Osteoblast (primary cell): ENCODE measurements around the gene SFXN3. TPM values are rescaled to one million over a fixed set of nuclear protein-coding genes. Genes with fewer than 3 reads are reported as not detected.

Source experiments
- DNase-seq: peaks from one replicate; pipeline ENCODE4 v3.0.0; 2011; ENCODE audit warnings: low spot score, mixed read lengths; ENCODE audit not compliant: insufficient read length; ENCODE audit errors: missing footprints
- H2AFZ ChIP-seq: 2 replicates; pipeline ENCODE4 v1.6.0; 2011; ENCODE audit warnings: mild to moderate bottlenecking, low read length
- H3K27ac ChIP-seq: 2 replicates; pipeline ENCODE4 v1.5.1; 2011; ENCODE audit warnings: mild to moderate bottlenecking, low read depth, low read length, moderate library complexity
- H3K27me3 ChIP-seq: 2 replicates; pipeline ENCODE4 v1.6.0; 2012; ENCODE audit warnings: mild to moderate bottlenecking, control low read depth, inconsistent platforms, low read length, moderate library complexity; ENCODE audit not compliant: insufficient read depth
- H3K36me3 ChIP-seq: 2 replicates; pipeline ENCODE4 v1.5.1; 2011; ENCODE audit warnings: mild to moderate bottlenecking, low read length, control low read depth, moderate library complexity; ENCODE audit not compliant: insufficient read depth
- H3K4me1 ChIP-seq: 2 replicates; pipeline ENCODE4 v1.5.1; 2011; ENCODE audit warnings: mild to moderate bottlenecking, low read length, control low read depth, moderate library complexity; ENCODE audit not compliant: insufficient read depth
- H3K4me2 ChIP-seq: 2 replicates; pipeline ENCODE4 v1.6.0; 2011; ENCODE audit warnings: mild to moderate bottlenecking, low read length; ENCODE audit not compliant: insufficient read depth
- H3K4me3 ChIP-seq: fragments of 200-600 bp; sonication (generic); 3 replicates; pipeline ENCODE4 v1.5.1; 2012; ENCODE audit warnings: mild to moderate bottlenecking, low read length, inconsistent platforms; ENCODE audit not compliant: insufficient read depth
- H3K79me2 ChIP-seq: 2 replicates; pipeline ENCODE4 v1.6.0; 2012; ENCODE audit warnings: mild to moderate bottlenecking, low read length, control low read depth, inconsistent platforms; ENCODE audit not compliant: insufficient read depth
- H3K9me3 ChIP-seq: 2 replicates; pipeline ENCODE4 v1.5.1; 2011; ENCODE audit warnings: low read depth, low read length, control low read depth
- H4K20me1 ChIP-seq: 2 replicates; pipeline ENCODE4 v1.6.0; 2012; ENCODE audit warnings: mild to moderate bottlenecking, low read length, control low read depth; ENCODE audit not compliant: insufficient read depth
- total RNA-seq: library from RNA; depleted of rRNA; stranded (reverse); fragments of >200 nt; gene quantifications from 2 replicates; pipeline ENCODE4 v1.2.3, GENCODE V29; 2012
- TF ChIP-seq, protein P1 (sequence below): IDR thresholded peaks from 2 replicates; pipeline ENCODE4 v1.5.1; 2011; ENCODE audit warnings: mild to moderate bottlenecking, low read depth, low read length, moderate library complexity; ENCODE audit errors: extremely low read depth

Gene SFXN3
- total RNA-seq, 1 donor: 103 TPM

DNA sequence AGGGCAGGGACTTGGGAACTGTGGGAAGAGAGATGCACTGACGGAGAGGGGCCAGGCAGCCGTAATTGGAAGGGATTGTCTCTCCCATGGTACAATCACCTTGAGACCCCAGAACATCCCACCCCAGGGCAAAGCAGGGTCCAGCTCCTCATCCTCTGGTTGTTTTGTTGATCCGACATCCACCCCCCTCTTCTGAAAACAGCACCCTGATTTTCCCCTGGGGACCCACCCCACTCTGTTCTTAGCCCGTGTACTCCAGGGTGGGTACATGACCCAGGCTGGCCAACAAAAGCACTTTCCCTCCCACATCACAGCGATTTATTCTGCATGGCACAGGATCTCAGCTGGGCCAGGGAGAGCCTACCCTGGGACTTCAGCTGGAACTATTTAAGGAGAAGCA, 14.2 kb upstream of the SFXN3 start:
- H4K20me1 ChIP-seq: no peaks in the 10 kb centered on the region
- no peaks in the 10 kb centered on the region for H3K9me3 ChIP-seq
- H2AFZ ChIP-seq: no peak overlapping the region
- no peak overlapping the region for H3K4me2 ChIP-seq
- H3K4me3 ChIP-seq: no peak overlapping the region
- no peaks in the 10 kb centered on the region for H3K36me3 ChIP-seq
- TF ChIP-seq, protein P1, sequence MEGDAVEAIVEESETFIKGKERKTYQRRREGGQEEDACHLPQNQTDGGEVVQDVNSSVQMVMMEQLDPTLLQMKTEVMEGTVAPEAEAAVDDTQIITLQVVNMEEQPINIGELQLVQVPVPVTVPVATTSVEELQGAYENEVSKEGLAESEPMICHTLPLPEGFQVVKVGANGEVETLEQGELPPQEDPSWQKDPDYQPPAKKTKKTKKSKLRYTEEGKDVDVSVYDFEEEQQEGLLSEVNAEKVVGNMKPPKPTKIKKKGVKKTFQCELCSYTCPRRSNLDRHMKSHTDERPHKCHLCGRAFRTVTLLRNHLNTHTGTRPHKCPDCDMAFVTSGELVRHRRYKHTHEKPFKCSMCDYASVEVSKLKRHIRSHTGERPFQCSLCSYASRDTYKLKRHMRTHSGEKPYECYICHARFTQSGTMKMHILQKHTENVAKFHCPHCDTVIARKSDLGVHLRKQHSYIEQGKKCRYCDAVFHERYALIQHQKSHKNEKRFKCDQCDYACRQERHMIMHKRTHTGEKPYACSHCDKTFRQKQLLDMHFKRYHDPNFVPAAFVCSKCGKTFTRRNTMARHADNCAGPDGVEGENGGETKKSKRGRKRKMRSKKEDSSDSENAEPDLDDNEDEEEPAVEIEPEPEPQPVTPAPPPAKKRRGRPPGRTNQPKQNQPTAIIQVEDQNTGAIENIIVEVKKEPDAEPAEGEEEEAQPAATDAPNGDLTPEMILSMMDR: no peak
- H3K27ac ChIP-seq: no peak overlapping the region
- DNase-seq: no peak
- no peaks in the 10 kb centered on the region for H3K79me2 ChIP-seq
- peaks cover 27% of the 10 kb centered on the region for H3K4me1 ChIP-seq
- no peaks in the 10 kb centered on the region for H3K27me3 ChIP-seq

DNA sequence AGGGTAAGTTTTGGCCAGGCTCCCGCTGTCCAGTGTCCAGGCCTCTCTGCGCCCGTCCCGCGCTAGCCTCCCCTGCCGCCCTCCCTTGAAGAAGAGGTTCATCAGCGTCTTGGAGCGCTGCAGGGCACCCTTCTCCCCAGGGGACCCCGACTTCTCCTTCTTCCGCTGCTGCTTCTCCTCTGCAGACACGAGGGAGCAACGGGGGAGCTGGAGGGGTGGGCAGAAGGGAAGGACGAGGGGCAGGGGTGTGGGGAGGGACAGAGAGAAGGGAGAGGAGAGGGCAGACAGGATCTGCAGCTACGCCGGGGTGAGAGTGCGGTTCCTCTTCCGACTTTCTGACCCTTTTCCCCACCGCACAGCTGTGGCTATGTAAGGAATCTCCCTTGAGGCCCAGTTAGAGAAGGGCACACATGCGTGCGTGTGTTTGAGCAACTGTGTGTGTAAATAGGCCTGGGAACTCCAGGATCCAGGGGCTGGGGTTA, 12.9 kb upstream of the SFXN3 start:
- no peak overlapping the region for H3K27ac ChIP-seq
- H3K4me2 ChIP-seq: no peak overlapping the region
- peak; percentile 61 for DNase-seq
- no peaks in the 10 kb centered on the region for H3K79me2 ChIP-seq
- no peaks in the 10 kb centered on the region for H3K36me3 ChIP-seq
- TF ChIP-seq, protein P1: no peak
- no peak overlapping the region for H3K4me3 ChIP-seq
- no peaks in the 10 kb centered on the region for H3K9me3 ChIP-seq
- H4K20me1 ChIP-seq: no peaks in the 10 kb centered on the region
- H3K27me3 ChIP-seq: no peaks in the 10 kb centered on the region
- H3K4me1 ChIP-seq: peaks cover 18% of the 10 kb centered on the region
- no peak overlapping the region for H2AFZ ChIP-seq

DNA sequence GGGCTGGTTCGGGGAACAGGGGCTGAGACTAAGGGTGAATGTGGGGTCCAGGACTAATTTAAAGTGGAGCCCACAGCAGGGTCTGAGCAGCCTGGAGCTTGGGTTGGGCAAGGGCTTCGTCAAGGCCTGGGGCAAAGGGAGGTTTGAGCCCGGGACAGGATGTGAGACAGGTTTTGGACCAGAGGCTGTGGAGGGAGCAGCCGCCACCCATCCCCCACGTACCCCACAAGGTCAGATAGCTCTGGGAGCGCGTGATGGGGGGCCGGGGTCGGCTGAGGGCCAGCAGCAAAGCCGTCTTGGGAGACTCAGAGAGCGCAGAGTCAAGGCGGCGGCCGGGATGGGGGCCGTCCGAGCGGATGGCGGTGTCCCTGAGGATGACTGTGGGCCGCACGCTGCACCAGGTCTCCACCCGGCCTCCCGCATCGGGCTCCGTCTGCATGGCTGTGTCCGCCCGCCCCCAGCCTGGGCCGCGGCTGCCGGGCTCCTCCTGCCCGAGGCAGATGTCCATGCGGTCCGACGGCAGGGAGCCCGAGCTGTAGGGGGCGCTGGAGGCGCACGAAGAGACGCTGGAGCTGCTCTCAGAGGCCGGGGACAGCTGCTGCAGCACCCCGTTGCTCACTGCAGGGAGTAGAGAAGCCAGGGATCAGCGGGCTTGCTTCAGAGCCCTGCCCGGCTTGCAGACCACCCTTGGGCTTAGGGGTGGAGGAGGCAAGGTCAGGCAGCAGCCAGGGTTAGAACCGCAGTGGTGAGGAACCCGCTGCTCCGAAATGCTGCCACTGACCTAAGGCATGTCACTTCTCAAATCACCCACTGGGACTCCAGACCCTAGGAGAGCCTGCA, 12.2 kb upstream of the SFXN3 start:
- no peak overlapping the region for H3K4me3 ChIP-seq
- no peak overlapping the region for H3K27ac ChIP-seq
- H3K36me3 ChIP-seq: no peaks in the 10 kb centered on the region
- H3K79me2 ChIP-seq: no peaks in the 10 kb centered on the region
- H3K4me2 ChIP-seq: peak overlapping the region; percentile 65
- H2AFZ ChIP-seq: peak overlapping the region; percentile 71
- peak; percentile 99 for DNase-seq
- H3K27me3 ChIP-seq: no peaks in the 10 kb centered on the region
- H3K4me1 ChIP-seq: peaks cover 13% of the 10 kb centered on the region
- no peaks in the 10 kb centered on the region for H4K20me1 ChIP-seq
- TF ChIP-seq, protein P1: peak; percentile 76
- H3K9me3 ChIP-seq: no peaks in the 10 kb centered on the region

DNA sequence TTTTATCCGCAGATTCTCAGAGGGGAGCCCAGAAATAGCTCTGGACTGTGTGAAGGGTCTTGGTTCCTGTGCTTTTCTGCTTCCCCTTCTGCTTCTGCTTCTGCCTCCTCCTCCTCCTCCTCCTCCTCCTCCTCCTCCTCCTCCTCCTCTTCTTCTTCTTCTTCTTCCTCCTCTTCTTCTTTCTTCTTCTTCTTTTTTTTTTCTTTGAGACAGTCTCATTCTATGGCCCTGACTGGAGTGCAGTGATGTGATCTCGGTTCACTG, 11.7 kb upstream of the SFXN3 start:
- Histone ChIP-seq H4K20me1 (no peaks in the 10 kb centered on the region), H3K4me3 (no peak overlapping the region), H3K79me2 (no peaks in the 10 kb centered on the region), H3K36me3 (no peaks in the 10 kb centered on the region), H3K27me3 (no peaks in the 10 kb centered on the region), H3K4me1 (peaks cover 9% of the 10 kb centered on the region), H3K27ac (no peak overlapping the region), H2AFZ (peak overlapping the region; percentile 71), H3K9me3 (no peaks in the 10 kb centered on the region), H3K4me2 (peak overlapping the region; percentile 65)
- TF ChIP-seq, protein P1: no peak
- DNase-seq: no peak
